Fibroblast of pulmonary artery (primary cell): ENCODE results near the gene AQP12A.

Experiments used
- DNase-seq: peaks from one replicate; pipeline ENCODE4 v3.0.0-alpha.2; 2010; ENCODE audit warnings: low read depth
- H3K4me3 ChIP-seq: replicated peaks from 2 replicates; pipeline ENCODE4 v1.5.1; 2011; ENCODE audit warnings: low read depth, mild to moderate bottlenecking, control low read depth, low read length, moderate library complexity
- TF ChIP-seq, protein P1 (sequence below): IDR thresholded peaks from 2 replicates; pipeline ENCODE4 v1.5.1; 2011; ENCODE audit warnings: mild to moderate bottlenecking, control low read depth, low read length, inconsistent platforms; ENCODE audit errors: missing control alignments

Gene AQP12A

DNA sequence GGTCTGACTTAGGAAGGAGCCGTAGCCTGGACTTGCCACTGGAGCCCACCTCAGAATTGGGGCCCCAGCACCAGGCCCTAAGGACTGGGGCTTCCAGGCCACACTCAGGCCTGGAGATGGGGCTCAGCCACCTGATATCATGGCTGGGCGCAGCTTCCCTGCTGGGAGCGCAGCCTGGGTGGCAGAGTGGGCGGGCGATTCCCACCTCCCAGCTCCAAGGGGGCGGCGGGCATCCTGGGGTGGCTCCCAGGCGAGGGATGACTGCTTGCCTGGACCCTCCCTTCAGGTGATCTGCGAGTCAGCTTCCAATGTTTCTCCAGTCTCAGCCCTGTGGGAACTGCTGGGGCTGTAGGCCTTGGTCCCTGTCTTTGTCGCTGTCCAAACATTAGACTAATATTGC lies 46.3 kb upstream of the AQP12A start:
- no peak for DNase-seq

GRCh38 chr2:240645801-240646175 lies 45.9 kb upstream of the AQP12A start:
- TF ChIP-seq, protein P1, sequence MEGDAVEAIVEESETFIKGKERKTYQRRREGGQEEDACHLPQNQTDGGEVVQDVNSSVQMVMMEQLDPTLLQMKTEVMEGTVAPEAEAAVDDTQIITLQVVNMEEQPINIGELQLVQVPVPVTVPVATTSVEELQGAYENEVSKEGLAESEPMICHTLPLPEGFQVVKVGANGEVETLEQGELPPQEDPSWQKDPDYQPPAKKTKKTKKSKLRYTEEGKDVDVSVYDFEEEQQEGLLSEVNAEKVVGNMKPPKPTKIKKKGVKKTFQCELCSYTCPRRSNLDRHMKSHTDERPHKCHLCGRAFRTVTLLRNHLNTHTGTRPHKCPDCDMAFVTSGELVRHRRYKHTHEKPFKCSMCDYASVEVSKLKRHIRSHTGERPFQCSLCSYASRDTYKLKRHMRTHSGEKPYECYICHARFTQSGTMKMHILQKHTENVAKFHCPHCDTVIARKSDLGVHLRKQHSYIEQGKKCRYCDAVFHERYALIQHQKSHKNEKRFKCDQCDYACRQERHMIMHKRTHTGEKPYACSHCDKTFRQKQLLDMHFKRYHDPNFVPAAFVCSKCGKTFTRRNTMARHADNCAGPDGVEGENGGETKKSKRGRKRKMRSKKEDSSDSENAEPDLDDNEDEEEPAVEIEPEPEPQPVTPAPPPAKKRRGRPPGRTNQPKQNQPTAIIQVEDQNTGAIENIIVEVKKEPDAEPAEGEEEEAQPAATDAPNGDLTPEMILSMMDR: no peak
- DNase-seq: no peak

More for the DNA sequence above, 46.3 kb upstream of the AQP12A start:
- TF ChIP-seq, protein P1: no peak
- no peak overlapping the region for H3K4me3 ChIP-seq

GRCh38 chr2:240646176-240646899 lies 45.3 kb upstream of the AQP12A start:
- TF ChIP-seq, protein P1: no peak
- H3K4me3 ChIP-seq: no peak overlapping the region
- no peak for DNase-seq

More at GRCh38 chr2:240645801-240646175, 45.9 kb upstream of the AQP12A start:
- H3K4me3 ChIP-seq: no peak overlapping the region

DNA sequence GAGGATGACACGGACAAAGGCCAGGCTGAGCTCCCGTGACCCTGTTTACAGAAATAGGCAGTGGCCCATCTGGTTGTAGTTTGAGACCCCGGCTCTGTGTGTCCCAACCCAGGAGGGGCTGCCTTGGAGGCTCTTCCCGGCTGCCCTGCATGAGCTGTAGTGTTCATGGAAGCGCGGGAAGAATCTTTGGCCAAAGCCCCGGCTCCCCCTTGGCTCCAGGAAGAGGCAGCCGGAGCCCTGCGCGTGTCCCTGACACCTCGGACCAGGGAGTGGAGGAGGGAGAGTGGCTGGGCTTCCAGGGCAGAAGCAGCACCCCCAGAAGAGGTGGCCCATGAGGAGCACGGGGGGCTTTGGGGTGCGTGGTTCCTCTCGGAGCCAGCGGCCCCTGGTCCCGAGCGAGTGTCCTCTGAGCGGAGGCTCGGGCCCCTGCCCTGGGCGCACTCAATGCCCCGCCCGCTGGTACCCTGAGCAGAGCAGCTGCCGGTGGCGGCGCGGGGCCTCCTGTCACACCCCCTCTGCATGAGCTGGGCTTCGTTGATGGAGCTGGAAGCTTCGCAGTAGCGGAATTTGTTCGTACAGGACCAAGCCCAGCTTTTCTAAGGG lies 44.7 kb upstream of the AQP12A start:
- TF ChIP-seq, protein P1: no peak
- no peak for DNase-seq

DNA sequence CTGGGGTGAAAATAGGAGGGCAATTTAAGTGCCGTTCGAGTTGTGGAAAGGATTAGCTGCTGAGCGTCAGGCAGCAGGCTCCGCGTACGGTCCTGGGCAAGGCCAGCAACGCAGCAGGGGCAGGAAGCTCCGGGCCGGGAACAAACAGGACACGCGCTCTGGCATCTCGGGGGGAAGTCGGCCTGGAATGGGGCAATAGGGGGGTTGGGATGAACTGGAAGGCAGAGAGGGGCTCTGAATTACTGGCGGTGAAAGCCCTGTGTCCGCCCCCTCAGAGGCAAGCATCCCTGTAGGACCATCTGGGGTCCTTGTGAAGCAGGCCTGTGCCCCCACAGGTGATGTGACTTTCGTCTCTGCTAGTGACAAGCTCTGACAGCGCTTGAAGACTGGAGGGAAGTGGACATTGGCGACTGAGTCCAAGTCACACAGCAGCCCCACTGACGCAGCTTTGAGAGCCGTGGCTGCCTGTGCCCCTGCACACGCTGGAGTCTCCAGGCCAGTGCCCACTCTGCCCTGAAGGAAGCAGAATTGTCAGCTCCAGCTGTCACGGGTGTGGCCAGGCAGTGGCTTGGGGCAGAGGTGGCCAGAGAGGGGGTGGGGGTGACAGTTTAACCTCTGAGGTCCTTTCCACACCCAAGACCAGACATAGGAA lies 44.0 kb upstream of the AQP12A start:
- TF ChIP-seq, protein P1: no peak
- no peak overlapping the region for H3K4me3 ChIP-seq
- no peak for DNase-seq

More for the DNA sequence above, 44.7 kb upstream of the AQP12A start:
- H3K4me3 ChIP-seq: no peak overlapping the region

GRCh38 chr2:240648155-240648649 lies 43.5 kb upstream of the AQP12A start:
- H3K4me3 ChIP-seq: no peak overlapping the region
- DNase-seq: no peak
- TF ChIP-seq, protein P1: no peak
